Caco-2 (cell line): ENCODE data around the gene NDUFB5. TPM values are rescaled to one million over a fixed set of nuclear protein-coding genes. Genes with fewer than 3 reads are reported as not detected.
A peak's percentile ranks its signal among the peaks of the same experiment; 100 is the strongest.

Experiments used
- BruUV-seq: library from RNA; stranded (reverse); fragments of 400-500 nt; replicated peaks from 2 replicates; lab custom pipeline; 2021; lab: Mats Ljungman, UMichigan
- CTCF ChIA-PET: fragments of 300-600 bp; sonication (Branson Sonifier 250); formaldehyde crosslinking; loops from one replicate; lab custom pipeline; 2022; ENCODE audit warnings: antibody characterized with exemption; lab: Charles Lee
- POLR2A ChIA-PET: fragments of 300-600 bp; sonication (Branson Sonifier 250); formaldehyde crosslinking; loops from one replicate; lab custom pipeline; 2022; ENCODE audit warnings: antibody characterized with exemption; lab: Charles Lee
- DNase-seq, 2 experiments: peaks; one replicate each; pipeline versions ENCODE4 v3.0.0 to v3.0.0-alpha.2; 2020 to 2022
- H3K27me3 ChIP-seq: replicated peaks from 2 replicates; pipeline ENCODE4 v1.6.0; 2011; ENCODE audit warnings: low read length; ENCODE audit not compliant: control insufficient read depth, insufficient read depth
- H3K36me3 ChIP-seq: 2 replicates; pipeline ENCODE4 v1.5.1; 2011; ENCODE audit warnings: low read length; ENCODE audit not compliant: control insufficient read depth, insufficient read depth
- H3K4me1 ChIP-seq: fragments of 250-450 bp; sonication (Bioruptor Pico); 2 replicates; pipeline ENCODE4 v1.5.1; 2020; ENCODE audit warnings: mild to moderate bottlenecking
- H3K4me3 ChIP-seq: 2 replicates; pipeline ENCODE4 v1.5.1; 2011; ENCODE audit warnings: low read depth, mild to moderate bottlenecking, control low read depth, low read length
- H3K9me3 ChIP-seq: fragments of 250-450 bp; sonication (Bioruptor Pico); 2 replicates; pipeline ENCODE4 v1.5.1; 2020; ENCODE audit warnings: mild to moderate bottlenecking, moderate library complexity
- H3K27ac Mint-ChIP-seq: one replicate; pipeline ENCODE4 v1.8.0; 2022; ENCODE audit warnings: mixed read lengths; ENCODE audit not compliant: unreplicated experiment
- H3K27me3 Mint-ChIP-seq: one replicate; pipeline ENCODE4 v1.8.0; 2022; ENCODE audit warnings: mixed read lengths; ENCODE audit not compliant: insufficient read depth, unreplicated experiment
- H3K36me3 Mint-ChIP-seq: one replicate; pipeline ENCODE4 v1.8.0; 2022; ENCODE audit warnings: mild to moderate bottlenecking, mixed read lengths; ENCODE audit not compliant: insufficient read depth, unreplicated experiment
- H3K4me1 Mint-ChIP-seq: one replicate; pipeline ENCODE4 v1.8.0; 2022; ENCODE audit warnings: low read depth, mixed read lengths; ENCODE audit not compliant: unreplicated experiment
- H3K4me3 Mint-ChIP-seq: one replicate; pipeline ENCODE4 v1.8.0; 2022; ENCODE audit warnings: mild to moderate bottlenecking, moderate library complexity, mixed read lengths; ENCODE audit not compliant: unreplicated experiment
- H3K9me3 Mint-ChIP-seq: one replicate; pipeline ENCODE4 v1.8.0; 2022; ENCODE audit warnings: mixed read lengths; ENCODE audit not compliant: unreplicated experiment
- CTCF ChIP-seq, 2 experiments: fragments of 200-600 bp in 1 of 2; IDR thresholded peaks; 1 replicate in 1 of 2; 2 replicates in 1 of 2; pipeline versions ENCODE4 v1.5.1 to v1.8.0; 2011 to 2022; ENCODE audit warnings: antibody characterized with exemption in 1 of 2, control low read depth in 1 of 2, inconsistent platforms in 1 of 2, low read depth in 1 of 2, low read length in 1 of 2, mild to moderate bottlenecking in 1 of 2, moderate library complexity in 1 of 2; ENCODE audit not compliant: insufficient read depth in 1 of 2, severe bottlenecking in 1 of 2, unreplicated experiment in 1 of 2
- intact Hi-C: fragments of 100-400 bp; cut with micrococcal nuclease; formaldehyde crosslinking; loops from one replicate; pipeline ENCODE4 v1.10.0; 2022; ENCODE audit not compliant: unreplicated experiment
- total RNA-seq: library from RNA; stranded (reverse); gene quantifications from 2 replicates; pipeline ENCODE4 v1.2.3, GENCODE V29; 2022

The NDUFB5 gene
- total RNA-seq, 1 experiment from 2014 or later: 81.2 TPM

GRCh38 chr3:179646177-179646576, 41.6 kb downstream of the NDUFB5 start:
- ChIA-PET CTCF (no interaction called here), POLR2A (no interaction called here)
- no peaks in the 10 kb centered on the region for H3K27me3 ChIP-seq
- H3K9me3 ChIP-seq: no peaks in the 10 kb centered on the region
- peaks cover 6% of the 10 kb centered on the region for H3K4me1 Mint-ChIP-seq
- no peaks in the 10 kb centered on the region for H3K36me3 Mint-ChIP-seq
- H3K4me1 ChIP-seq: peaks cover 23% of the 10 kb centered on the region
- DNase-seq: no peak
- H3K27ac Mint-ChIP-seq: no peak overlapping the region
- no peak overlapping the region for H3K4me3 ChIP-seq
- no peaks in the 10 kb centered on the region for H3K27me3 Mint-ChIP-seq
- no peak overlapping the region for H3K4me3 Mint-ChIP-seq
- no peak for TF ChIP-seq CTCF (IDR thresholded peaks at IDR 0.05; ENCODE audit: insufficient read depth in 1 of 2, low read depth in 1 of 2, low read length in 1 of 2, severe bottlenecking in 1 of 2, unreplicated experiment in 1 of 2)
- no TSS peak for BruUV-seq
- no peaks in the 10 kb centered on the region for H3K36me3 ChIP-seq
- intact Hi-C loops: no loop called here
- H3K9me3 Mint-ChIP-seq: no peaks in the 10 kb centered on the region

GRCh38 chr3:179651687-179652446, 47.3 kb downstream of the NDUFB5 start:
- DNase-seq: no peak
- intact Hi-C loops: loop anchor here (10.0 kb wide), 1 partner anchor 83 kb away; no protein-coding TSS in a partner anchor
- TF ChIP-seq CTCF (IDR thresholded peaks at IDR 0.05; ENCODE audit: insufficient read depth in 1 of 2, low read depth in 1 of 2, low read length in 1 of 2, severe bottlenecking in 1 of 2, unreplicated experiment in 1 of 2): no peak
- no peaks in the 10 kb centered on the region; the same call in 1 of the 2 replicates for H3K4me1 ChIP-seq
- Mint-ChIP-seq H3K27me3 (no peaks in the 10 kb centered on the region), H3K9me3 (no peaks in the 10 kb centered on the region), H3K36me3 (peaks cover 6% of the 10 kb centered on the region), H3K27ac (peak overlapping the region; percentile 57), H3K4me3 (peak overlapping the region; percentile 94), H3K4me1 (peaks cover 15% of the 10 kb centered on the region)
- ChIA-PET POLR2A (interaction anchor here (0.7 to 1.0 kb wide), 3 partner anchors 8 to 89 kb away, joined by 3 read pairs; partner anchors contain the start of genes ACTL6A, MRPL47 and NDUFB5), CTCF (interaction anchor here (0.6 kb wide), 1 partner anchor 8 kb away, joined by 3 read pairs; no protein-coding TSS in a partner anchor)
- H3K36me3 ChIP-seq: no peaks in the 10 kb centered on the region
- TSS peak; percentile 62 for BruUV-seq
- no peaks in the 10 kb centered on the region for H3K27me3 ChIP-seq
- no peaks in the 10 kb centered on the region for H3K9me3 ChIP-seq
- peak overlapping the region; percentile 99 for H3K4me3 ChIP-seq

GRCh38 chr3:179652447-179653095, 48.0 kb downstream of the NDUFB5 start, which contains the start of gene USP13:
Gene USP13, plus strand, starts transcription at chr3:179653040. Its CDS starts 186 bp downstream, at chr3:179653226.
- no TSS peak for BruUV-seq
- Mint-ChIP-seq H3K4me1 (peaks cover 15% of the 10 kb centered on the region), H3K36me3 (peaks cover 6% of the 10 kb centered on the region), H3K27ac (peak within 1 kb of the TSS; percentile 81), H3K27me3 (no peaks in the 10 kb centered on the region), H3K4me3 (peak within 1 kb of the TSS; percentile 94), H3K9me3 (no peaks in the 10 kb centered on the region)
- ChIA-PET POLR2A (interaction anchor here (0.6 to 1.0 kb wide), 4 partner anchors 9 to 90 kb away, joined by 3 to 4 read pairs (median 3); partner anchors contain the start of genes ACTL6A, MRPL47 and NDUFB5), CTCF (interaction anchor here (0.6 to 1.0 kb wide), 2 partner anchors 8 to 10 kb away, joined by 3 to 4 read pairs; no protein-coding TSS in a partner anchor)
- intact Hi-C loops: loop anchor here (1.0 to 10.0 kb wide), 2 partner anchors 29 to 82 kb away; no protein-coding TSS in a partner anchor
- no peak for TF ChIP-seq CTCF (IDR thresholded peaks at IDR 0.05; ENCODE audit: insufficient read depth in 1 of 2, low read depth in 1 of 2, low read length in 1 of 2, severe bottlenecking in 1 of 2, unreplicated experiment in 1 of 2)
- no peaks in the 10 kb centered on the region; the same call in 1 of the 2 replicates for H3K4me1 ChIP-seq
- H3K27me3 ChIP-seq: no peaks in the 10 kb centered on the region
- DNase-seq: peak; percentile 70 to 83
- peak within 1 kb of the TSS; percentile 99 for H3K4me3 ChIP-seq
- H3K9me3 ChIP-seq: no peaks in the 10 kb centered on the region
- H3K36me3 ChIP-seq: no peaks in the 10 kb centered on the region
